NB4 (cell line): Measurements from ENCODE around the gene SPTLC3.

Experiments used
- MYC ChIP-seq: IDR thresholded peaks from 2 replicates; pipeline ENCODE4 v1.6.1; 2011; ENCODE audit warnings: low read depth, low read length
- POLR2A ChIP-seq: IDR thresholded peaks from 2 replicates; pipeline ENCODE4 v1.6.1; 2011; ENCODE audit warnings: mild to moderate bottlenecking; ENCODE audit not compliant: insufficient read length; ENCODE audit errors: extremely low read depth
- TF ChIP-seq, protein P1 (sequence below): IDR thresholded peaks from one replicate; pipeline ENCODE4 v1.5.1; 2012; ENCODE audit warnings: low read depth, low read length
- TF ChIP-seq, protein P2 (sequence below): IDR thresholded peaks from 2 replicates; pipeline ENCODE4 v1.6.1; 2011; ENCODE audit warnings: low read depth, low read length

DNA sequence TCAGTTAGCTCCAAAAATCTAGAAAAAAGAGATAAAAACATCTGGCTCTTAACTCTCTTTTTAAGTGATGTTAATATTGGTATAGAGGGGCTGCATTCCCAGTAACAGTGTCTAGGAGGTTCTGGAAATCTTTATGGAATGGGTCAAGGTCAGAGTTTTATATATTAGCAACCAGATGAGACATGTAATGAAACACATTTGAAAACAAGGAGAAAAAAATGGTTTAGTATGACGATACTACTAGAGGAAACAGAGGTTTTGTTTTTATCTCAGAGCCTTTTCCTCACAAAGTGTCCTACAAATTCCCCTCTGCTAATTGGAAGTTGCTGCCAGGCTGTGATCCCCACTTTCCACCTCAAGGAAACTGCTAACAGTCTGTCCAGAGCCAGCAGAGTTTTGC, 111.7 kb downstream of the SPTLC3 start:
- TF ChIP-seq, protein P1, sequence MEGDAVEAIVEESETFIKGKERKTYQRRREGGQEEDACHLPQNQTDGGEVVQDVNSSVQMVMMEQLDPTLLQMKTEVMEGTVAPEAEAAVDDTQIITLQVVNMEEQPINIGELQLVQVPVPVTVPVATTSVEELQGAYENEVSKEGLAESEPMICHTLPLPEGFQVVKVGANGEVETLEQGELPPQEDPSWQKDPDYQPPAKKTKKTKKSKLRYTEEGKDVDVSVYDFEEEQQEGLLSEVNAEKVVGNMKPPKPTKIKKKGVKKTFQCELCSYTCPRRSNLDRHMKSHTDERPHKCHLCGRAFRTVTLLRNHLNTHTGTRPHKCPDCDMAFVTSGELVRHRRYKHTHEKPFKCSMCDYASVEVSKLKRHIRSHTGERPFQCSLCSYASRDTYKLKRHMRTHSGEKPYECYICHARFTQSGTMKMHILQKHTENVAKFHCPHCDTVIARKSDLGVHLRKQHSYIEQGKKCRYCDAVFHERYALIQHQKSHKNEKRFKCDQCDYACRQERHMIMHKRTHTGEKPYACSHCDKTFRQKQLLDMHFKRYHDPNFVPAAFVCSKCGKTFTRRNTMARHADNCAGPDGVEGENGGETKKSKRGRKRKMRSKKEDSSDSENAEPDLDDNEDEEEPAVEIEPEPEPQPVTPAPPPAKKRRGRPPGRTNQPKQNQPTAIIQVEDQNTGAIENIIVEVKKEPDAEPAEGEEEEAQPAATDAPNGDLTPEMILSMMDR: no peak
- TF ChIP-seq MYC: no peak
- TF ChIP-seq POLR2A: no peak
- TF ChIP-seq, protein P2, sequence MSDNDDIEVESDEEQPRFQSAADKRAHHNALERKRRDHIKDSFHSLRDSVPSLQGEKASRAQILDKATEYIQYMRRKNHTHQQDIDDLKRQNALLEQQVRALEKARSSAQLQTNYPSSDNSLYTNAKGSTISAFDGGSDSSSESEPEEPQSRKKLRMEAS: no peak
